ENCODE measurements around the gene RHNO1.
A peak's percentile ranks its signal among the peaks of the same experiment; 100 is the strongest.
"Not testable (repeated sequence)": the region's sequence is repeated elsewhere in the genome, so short reads cannot be mapped to it uniquely, and the experiment has no call there.

Gene RHNO1

DNA sequence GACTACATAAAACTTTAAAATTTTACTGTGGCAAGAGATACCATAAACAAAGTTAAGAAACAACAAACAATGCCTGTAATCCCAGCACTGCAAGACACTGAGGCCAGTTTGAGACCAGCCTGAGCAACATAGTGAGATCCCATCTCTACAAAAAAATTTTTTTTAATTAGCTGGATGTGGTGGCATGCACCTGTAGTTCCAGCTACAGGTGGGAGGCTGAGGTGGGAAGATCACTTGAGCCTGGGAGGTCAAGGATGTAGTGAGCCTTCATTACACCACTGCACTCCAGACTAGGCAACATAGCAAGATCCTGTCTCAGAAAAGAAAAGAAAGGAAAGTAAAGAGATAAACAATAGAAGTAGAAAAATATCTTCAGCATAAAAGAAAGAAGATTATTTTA lies 16.9 kb upstream of the RHNO1 start:
- no peak for FAIRE-seq

- no peak for FAIRE-seq
These were observed 14.1 kb upstream of the RHNO1 start for GRCh38 chr12:2862876-2863275.

DNA sequence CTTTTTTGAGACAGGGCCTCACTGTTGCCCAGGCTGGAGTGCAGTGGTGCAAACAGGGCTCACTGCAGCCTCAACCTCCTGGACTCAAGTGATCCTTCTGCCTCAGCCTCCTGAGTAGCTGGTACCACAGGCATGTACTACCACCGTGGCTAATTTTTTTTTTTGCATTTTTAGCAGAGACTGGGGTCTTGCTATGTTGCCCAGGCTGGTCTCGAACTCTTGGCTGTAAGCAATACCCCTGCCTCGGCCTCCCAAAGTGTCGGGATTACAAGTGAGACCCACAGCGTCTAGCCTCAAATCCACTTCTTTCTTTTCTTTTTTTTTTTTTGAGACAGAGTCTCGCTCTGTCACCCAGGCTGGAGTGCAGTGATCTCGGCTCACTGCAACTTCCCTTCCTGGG lies 13.6 kb upstream of the RHNO1 start:
- not testable (repeated sequence) for FAIRE-seq

- FAIRE-seq = no peak
These were observed 12.8 kb upstream of the RHNO1 start for GRCh38 chr12:2864198-2864597.

DNA sequence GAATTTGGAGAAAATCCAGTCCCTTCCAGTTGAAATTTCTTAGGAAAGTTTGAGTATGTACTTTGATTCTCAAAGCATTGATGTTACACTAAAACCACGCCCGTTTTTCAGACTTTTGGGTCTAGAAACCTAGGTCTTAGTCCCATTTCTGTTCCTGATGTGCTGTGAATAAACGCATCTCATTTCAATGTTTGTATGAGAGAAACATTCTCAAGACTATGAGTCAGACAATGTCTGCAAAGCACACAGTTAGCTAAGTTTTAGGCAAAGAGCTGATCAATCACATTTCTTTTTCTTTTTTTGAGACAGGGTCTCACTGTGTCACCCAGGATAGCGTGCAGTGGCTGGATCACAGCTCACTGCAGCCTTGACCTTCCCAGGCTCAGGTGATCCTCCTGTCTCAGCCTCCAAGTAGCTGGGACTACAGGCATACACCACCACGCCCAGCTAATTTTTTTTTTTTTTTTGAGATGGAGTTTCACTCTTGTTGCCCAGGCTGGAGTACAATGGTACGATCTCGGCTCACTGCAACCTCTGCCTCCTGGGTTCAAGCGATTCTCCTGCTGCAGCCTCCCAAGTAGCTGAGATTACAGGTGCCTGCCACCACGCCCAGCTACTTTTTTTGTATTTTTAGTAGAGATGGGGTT lies 7.9 kb upstream of the RHNO1 start:
- not testable (repeated sequence) for FAIRE-seq

GRCh38 chr12:2876431-2877046 lies 484 bp upstream of the RHNO1 start:
- no peak for FAIRE-seq

GRCh38 chr12:2877953-2878732 lies 1.1 kb downstream of the RHNO1 start:
- FAIRE-seq = no peak

DNA sequence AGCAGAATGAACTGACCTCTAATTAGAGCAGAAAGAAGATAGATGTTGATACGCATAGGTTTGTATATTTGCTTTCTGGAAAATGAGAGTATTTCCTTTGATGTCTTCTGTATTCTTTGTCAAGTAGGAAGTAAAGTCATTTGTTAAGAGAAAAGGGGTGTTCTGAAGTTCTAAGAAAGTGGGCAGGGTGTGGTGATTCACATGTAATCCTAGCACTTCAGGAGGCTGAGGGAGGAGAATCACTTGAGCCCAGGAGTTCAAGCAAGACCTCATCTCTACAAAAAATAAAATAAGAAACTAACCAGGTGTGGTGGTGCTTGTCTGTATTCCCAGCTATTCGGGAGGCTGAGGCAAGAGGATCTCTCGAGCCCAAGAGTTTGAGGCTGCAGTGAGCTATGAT lies 2.8 kb downstream of the RHNO1 start:
- no peak for FAIRE-seq

DNA sequence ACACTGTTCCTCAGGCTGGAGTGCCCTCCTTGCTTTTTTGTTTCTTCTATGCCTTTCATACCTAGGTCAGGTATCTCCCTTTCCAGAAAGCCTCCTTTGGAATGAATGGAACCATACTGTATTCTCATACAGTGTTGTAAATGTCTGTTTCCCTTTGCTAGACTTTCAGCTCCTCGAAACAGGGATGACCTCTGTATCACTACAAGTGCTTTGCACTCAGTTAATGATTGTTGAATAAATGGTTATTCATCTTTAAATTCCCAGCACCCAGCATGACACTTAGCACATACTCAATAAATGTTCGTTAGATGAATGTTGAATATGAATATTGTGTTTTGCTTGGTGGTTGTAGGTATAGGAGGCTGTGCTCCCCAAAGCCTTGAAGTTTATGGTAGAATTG lies 7.8 kb downstream of the RHNO1 start:
- FAIRE-seq = no peak

DNA sequence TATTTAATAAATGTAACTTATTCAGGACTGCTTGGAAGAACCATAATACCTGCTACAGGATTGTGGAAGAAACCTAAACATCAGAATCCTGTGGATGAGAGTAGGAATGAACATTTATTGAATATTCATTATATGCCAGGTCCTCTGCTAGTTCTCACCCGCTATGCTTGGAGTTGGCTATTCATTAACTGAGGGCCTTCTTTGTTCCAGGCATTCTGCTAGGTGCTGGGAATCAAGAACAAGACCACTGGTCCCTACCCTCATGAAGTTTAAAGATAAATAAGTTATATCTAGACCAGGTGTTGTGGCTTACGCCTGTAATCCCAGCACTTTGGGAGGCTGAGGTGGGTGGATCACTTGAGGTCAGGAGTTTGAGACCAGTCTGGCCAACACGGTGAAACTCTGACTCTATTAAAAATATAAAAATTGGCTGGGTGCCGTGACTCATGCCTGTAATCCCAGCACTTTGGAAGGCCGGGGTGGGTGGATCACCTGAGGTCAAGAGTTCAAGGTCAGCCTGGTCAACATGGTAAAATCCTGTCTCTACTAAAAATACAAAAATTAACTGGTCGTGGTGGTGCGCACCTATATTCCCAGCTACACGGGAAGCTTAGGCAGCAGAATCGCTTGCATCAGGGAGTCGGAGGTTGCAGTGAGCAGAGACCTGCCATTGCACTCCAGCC lies 9.9 kb downstream of the RHNO1 start:
- no peak for FAIRE-seq

DNA sequence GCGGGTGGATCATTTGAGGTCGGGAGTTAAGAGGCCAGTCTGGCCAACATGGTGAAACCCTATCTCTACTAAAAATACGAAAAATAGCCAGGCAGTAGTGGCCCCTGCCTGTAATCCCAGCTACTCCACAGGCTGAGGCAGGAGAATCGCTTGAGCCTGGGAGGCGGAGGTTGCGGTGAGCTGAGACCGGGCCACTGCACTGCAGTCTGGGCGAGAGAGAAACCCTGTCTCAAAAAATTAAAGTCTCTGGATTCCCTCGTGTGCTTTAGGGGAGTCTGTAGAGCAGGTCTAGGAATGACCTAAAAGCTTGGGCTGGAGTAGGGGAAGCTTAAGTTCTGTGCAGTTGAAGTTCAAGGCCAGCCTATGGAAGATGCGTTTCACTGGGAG lies 13.0 kb downstream of the RHNO1 start:
- no peak for FAIRE-seq

GRCh38 chr12:2890388-2891239 lies 13.6 kb downstream of the RHNO1 start, which contains the start of gene TULP3:
TSS of gene TULP3 (plus strand) at chr12:2890891. CDS start at chr12:2890948, 57 bp downstream.
- peak; percentile 66 for FAIRE-seq

DNA sequence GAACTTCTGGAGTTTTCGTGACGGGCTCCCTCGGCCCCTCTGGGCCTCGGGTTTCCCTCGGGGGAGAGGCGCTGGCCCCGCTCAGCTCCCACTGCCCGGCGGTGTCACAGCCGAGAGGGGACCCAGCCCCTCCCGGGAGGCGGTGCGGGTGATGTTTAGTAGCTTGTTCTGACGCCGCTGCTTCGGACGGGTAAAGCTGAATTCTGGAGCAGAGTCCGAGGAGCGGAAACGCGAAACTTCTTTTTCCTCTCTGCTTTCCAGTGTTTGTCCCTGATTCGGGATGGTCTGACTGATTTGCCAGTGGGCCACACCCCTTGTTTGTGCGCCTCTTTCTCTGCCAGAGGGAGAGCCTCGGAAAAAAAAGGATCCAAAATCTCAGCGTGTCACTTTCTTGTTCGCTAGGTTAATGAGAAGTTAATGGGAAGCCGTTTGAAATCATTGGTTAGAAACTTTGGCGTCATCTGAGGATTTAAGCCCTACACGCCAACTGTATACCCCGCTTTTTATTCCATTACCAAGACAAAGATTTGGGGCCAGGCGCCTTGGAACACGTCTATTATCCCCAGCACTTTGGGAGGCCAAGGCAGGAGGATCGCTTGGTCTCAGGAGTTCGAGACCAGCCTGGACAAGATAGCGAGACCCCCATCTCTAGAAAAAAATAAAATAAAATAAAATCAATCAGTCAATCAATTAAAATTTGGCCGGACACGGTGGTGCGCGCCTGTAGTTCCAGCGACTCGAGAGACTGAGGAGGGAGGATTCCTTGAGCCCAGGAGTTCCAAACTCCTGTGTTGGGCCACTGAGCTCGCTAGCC lies 14.4 kb downstream of the RHNO1 start:
- no peak for FAIRE-seq

DNA sequence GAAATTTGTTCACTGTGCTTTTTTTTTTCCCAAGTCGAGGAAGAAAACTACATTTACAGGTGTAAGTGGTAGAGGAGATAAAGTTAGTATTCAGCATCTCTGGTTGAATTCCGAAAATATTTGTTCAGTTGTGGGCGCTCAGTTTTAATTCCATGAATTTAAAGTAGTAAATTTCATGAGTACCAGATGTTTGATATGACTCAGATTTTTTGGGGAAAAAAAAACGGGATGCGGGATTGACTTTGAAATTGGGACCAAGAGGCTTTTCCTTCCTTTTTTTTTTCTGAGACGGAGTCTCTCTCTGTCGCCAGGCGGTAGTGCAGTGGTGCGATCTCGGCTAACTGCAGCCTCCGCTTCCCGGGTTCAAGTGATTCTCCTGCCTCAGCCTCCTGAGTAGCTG lies 15.2 kb downstream of the RHNO1 start:
- FAIRE-seq = no peak

GRCh38 chr12:2893007-2893406 lies 16.0 kb downstream of the RHNO1 start:
- FAIRE-seq = no peak

DNA sequence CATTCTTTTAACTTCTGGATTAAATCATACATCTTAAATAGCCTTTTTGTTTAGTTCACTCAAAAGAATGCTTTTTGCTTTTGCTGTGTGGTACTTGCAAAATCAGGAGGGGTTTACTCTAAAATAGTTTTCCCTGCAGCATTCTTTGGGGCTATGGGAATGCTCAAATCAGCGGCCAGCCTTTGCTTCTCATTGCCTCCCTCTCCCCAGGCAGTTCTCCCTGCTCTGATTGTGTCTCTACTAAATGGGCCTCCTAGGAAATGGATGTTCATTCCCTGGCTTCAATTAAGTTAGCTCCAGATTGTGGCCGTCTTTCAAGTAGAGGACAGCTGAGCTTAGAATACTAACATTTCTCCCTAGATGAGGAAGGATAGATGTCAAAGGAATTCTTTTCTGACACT lies 18.0 kb downstream of the RHNO1 start:
- FAIRE-seq = no peak

GRCh38 chr12:2895511-2895910 lies 18.5 kb downstream of the RHNO1 start:
- no peak for FAIRE-seq

DNA sequence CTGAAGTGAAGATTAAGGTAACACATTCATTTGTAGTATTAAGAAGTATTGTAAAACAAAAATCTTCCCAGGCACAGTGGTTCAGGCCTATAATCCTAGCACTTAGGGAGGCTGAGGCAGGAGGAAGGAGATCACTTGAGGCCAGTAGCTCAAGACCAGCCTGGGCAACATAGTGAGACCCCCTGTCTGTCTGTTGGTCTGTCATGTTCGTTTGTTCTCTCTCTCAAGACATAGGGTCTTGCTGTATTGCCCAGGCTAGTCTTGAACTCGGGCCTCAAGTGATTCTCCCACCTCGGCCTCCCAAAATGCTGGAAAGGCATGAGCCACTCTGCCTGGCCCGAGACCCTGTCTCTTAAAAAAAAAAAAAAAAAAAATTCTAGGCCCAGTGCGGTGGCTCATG lies 20.4 kb downstream of the RHNO1 start:
- no peak for FAIRE-seq

DNA sequence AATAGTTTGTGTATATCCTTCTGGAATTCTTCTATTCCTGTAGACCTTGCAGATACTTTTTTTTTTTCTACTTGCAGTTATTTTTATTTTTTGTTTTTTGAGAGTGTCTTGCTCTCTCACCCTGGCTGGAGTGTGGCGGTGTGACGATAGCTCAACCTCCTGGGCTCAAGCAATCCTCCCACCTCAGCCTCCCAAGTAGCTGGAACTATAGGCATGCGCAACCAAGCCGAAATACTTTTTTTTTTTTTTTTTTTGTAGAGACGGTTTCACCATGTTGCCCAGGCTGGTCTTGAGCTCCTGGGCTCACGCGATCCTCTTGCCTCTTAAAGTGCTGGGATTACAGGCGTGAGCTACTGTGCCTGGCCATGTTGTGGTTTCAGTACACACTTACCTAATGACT lies 23.6 kb downstream of the RHNO1 start:
- no peak for FAIRE-seq

- FAIRE-seq = no peak
These were observed 25.4 kb downstream of the RHNO1 start for GRCh38 chr12:2902272-2902880.

- FAIRE-seq = no peak
These were observed 27.2 kb downstream of the RHNO1 start for GRCh38 chr12:2904260-2904659.

All from islet of Langerhans (tissue), 1 donor.